ENCODE data around the gene FITM1.

FITM1 gene

GRCh38 chr14:24092505-24093206, 37.8 kb upstream of the FITM1 start:
- H3K4me3 ChIP-seq (ENCODE audit: control insufficient read depth, low read depth, low read length): no peak overlapping the region

GRCh38 chr14:24093207-24093900, 37.1 kb upstream of the FITM1 start:
- DNase-seq (ENCODE audit: low read depth): no peak
- H3K4me3 ChIP-seq (ENCODE audit: control insufficient read depth, low read depth, low read length): no peak overlapping the region
- TF ChIP-seq CTCF (IDR thresholded peaks at IDR 0.05; ENCODE audit: control insufficient read depth, insufficient read depth, low read depth, low read length, missing control alignments): no peak

More at GRCh38 chr14:24092505-24093206, 37.8 kb upstream of the FITM1 start:
- no peak for TF ChIP-seq CTCF (IDR thresholded peaks at IDR 0.05; ENCODE audit: control insufficient read depth, insufficient read depth, low read depth, low read length, missing control alignments)
- no peak for DNase-seq (ENCODE audit: low read depth)

- peak within 1 kb of the TSS; percentile 64 for H3K4me3 ChIP-seq (ENCODE audit: control insufficient read depth, low read depth, low read length)
Measured at GRCh38 chr14:24093901-24094840, 36.3 kb upstream of the FITM1 start, which contains the start of gene PCK2. Gene PCK2, plus strand, starts transcription at chr14:24094311. Its CDS starts 95 bp downstream, at chr14:24094406.

GRCh38 chr14:24094841-24095270, 35.6 kb upstream of the FITM1 start:
- DNase-seq (ENCODE audit: low read depth): no peak
- H3K4me3 ChIP-seq (ENCODE audit: control insufficient read depth, low read depth, low read length): peak overlapping the region; percentile 64
- TF ChIP-seq CTCF (IDR thresholded peaks at IDR 0.05; ENCODE audit: control insufficient read depth, insufficient read depth, low read depth, low read length, missing control alignments): no peak

More at GRCh38 chr14:24093901-24094840, 36.3 kb upstream of the FITM1 start, which contains the start of gene PCK2:
- peak; percentile 6 for TF ChIP-seq CTCF (IDR thresholded peaks at IDR 0.05; ENCODE audit: control insufficient read depth, insufficient read depth, low read depth, low read length, missing control alignments)
- DNase-seq (ENCODE audit: low read depth): peak; percentile 74

- no peak for TF ChIP-seq CTCF (IDR thresholded peaks at IDR 0.05; ENCODE audit: control insufficient read depth, insufficient read depth, low read depth, low read length, missing control alignments)
- H3K4me3 ChIP-seq (ENCODE audit: control insufficient read depth, low read depth, low read length): peak overlapping the region; percentile 64
- no peak for DNase-seq (ENCODE audit: low read depth)
Measured at GRCh38 chr14:24095271-24096068, 35.0 kb upstream of the FITM1 start.
